GM19468 (cell line): Measurements from ENCODE around the gene MRPS11.
"Not testable (repeated sequence)": the region's sequence is repeated elsewhere in the genome, so short reads cannot be mapped to it uniquely, and the experiment has no call there.

Experiments used
- ATAC-seq: cut with Tn5 transposase; IDR thresholded peaks from one replicate; pipeline ENCODE4 v1.9.1; 2021; ENCODE audit warnings: mild to moderate bottlenecking, moderate library complexity, moderate number of reproducible peaks; ENCODE audit not compliant: unreplicated experiment; ENCODE audit errors: extremely low read depth

Gene MRPS11

DNA sequence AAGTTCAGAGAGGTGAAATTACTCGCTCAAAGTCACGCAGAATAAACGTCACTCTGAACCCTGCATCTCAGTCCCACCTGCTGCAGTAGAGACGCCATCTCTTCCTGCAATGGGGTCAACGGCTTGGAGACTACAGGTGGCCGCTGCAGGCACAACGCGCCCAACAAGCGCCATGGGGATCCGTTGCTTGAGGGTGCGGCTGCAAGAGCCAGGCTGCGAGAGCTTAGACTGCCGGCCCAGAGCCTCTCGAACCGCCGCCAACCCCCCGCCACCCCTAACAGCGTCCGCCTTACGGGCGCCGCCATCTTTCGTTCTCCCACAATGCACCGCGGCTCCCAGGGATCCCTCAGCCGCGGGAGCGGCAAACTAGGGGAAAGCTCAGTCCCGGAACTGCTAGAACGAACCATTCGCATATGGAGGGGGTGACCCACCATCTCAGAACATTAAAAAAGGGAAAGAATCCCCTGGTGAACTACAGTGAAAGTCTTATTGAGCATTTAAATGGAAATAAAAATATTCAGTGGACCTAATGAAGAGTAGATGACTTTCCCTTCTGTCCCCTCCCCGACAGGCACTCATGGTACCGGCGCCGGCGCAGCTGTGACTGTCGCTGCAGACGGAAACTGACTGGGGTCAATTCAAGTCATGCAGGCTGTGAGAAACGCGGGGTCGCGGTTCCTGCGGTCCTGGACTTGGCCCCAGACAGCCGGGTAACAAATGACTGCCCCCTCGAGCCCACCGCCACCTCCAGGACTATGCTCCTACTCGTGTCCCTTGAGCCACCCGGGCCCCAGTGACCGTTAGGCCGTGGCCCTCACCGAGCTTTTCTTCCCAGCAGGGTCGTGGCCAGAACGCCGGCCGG lies at the start of gene MRPS11, which contains the start of gene MRPL46:
TSS of gene MRPS11 (plus strand) at position 636 of the 862 bp plus-strand sequence. CDS start at position 646, 10 bp downstream.
TSS of gene MRPL46 (minus strand) at position 316 of the 862 bp plus-strand sequence. CDS start at position 305, 11 bp downstream.
- peak; percentile 71 for ATAC-seq

DNA sequence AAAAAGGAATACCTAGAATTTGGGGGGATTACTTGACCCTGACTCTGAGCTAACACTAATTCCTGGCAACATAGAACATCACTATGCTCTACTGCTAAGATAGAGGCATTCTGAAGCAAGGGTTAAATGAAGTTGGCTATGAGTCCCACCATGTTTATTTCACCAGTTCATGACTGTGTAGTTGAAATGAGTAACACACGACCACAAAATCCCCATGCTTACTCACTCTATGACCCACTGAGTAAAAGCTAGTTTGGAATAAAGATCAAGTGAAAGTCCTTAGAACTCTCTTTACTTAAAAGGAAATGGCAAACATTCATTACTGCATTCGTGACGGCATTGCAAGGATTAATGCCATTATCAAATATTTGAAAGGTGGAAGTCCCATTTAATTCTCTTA lies 47.7 kb upstream of the MRPS11 start:
- ATAC-seq = no peak

GRCh38 chr15:88423331-88423730 lies 44.2 kb upstream of the MRPS11 start:
- no peak for ATAC-seq

- ATAC-seq = no peak
Measured at GRCh38 chr15:88426304-88426703, 41.2 kb upstream of the MRPS11 start.

DNA sequence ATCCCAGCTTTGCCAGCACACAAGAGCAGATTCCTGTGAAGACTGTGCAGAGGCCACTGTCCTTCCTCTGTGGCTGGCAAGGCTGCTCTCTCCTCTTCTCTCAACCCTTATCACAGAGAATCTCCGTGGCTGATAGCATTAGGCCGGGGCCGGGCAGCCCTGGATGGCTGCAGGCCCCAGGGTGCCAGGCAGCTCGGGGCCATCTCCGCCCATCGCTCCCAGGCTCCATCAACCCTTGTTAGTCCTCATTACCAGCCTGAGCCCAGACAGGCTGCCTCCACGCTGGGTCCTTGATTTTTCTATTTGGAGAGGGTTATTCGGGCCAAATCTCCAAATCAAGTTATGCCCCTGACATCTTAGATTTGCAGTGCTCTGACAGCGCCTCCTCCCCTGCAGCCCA lies 39.5 kb upstream of the MRPS11 start:
- ATAC-seq = no peak

DNA sequence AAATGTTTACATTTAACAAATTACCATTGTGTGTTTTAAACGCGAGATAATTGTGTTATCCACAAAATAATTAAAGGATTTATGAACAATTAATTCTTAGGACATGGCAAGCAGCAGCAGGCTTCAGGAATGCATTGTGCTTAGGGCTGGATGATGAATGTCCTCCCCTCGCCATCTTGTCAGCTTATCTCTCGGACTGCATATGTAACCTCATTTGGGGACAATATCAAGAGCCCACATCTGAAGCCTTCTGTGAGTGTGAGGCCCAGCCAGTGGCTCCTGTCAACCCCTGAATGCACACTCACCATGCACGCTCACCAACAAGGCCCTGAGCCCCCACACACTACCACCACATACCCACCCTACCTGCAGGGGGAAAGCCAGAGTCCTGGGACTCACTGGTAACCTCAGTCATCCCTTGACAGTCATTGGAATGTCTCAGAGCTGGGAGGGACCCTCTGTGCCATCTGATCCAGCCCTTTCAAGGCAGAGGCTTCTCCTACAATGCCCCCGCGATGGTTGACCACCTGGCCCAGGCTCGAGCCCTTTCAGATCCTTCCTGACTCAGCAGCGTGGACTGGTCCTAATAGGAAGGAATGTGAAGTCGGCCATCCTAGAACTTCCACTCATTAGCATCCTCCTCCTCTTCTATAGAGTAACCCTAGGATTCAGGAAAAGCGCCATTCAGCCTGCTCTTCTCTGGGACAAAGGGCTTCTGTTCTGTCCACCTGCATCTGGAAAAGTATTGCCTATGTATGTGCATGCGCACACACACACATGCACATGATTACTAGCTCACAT lies 38.5 kb upstream of the MRPS11 start:
- no peak for ATAC-seq

DNA sequence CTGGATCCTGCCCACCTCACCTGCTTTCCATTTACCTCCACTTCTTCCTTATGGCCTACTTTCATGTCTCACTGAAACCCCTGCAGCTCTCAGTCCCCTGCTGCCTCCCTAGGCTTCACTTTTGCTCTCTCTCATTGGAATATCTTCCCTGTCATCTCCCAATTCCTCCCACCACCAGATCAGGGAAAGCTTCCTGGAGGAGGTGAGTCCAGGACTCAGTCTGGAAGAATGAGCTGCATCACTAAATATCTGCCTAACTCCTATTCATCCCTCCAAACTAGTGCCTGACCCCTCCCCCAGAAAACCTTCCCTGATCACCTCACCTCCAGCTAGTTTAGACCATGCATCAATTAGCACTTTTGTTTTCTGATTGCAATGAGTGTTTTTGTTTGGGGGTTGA lies 37.5 kb upstream of the MRPS11 start:
- no peak for ATAC-seq

GRCh38 chr15:88431441-88431840 lies 36.1 kb upstream of the MRPS11 start:
- no peak for ATAC-seq

- ATAC-seq = no peak
Measured at GRCh38 chr15:88433046-88433685, 34.3 kb upstream of the MRPS11 start.

- not testable (repeated sequence) for ATAC-seq
Measured at GRCh38 chr15:88434106-88434505, 33.4 kb upstream of the MRPS11 start.

DNA sequence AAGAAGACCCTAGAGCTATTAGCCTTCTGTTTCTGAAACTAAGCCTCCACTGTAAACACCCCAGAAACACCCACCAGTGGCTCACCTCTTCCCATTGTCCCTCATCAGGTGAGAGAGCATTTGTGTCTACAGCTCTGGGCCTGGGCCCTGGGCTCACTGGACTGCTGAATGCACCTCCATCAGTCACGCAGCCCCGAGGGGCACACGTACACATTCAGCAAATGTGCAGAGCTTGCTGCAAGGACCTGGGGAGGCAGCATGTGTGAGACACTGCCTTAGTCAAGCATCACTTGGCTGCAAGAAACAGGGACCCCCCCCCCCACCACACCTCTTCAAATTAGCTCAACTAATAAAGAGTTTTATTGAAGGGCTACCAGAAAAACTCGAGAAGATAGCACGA lies 29.3 kb upstream of the MRPS11 start:
- ATAC-seq = no peak

- no peak for ATAC-seq
Measured at GRCh38 chr15:88440021-88440420, 27.5 kb upstream of the MRPS11 start.

- no peak for ATAC-seq
Measured at GRCh38 chr15:88441076-88441730, 26.3 kb upstream of the MRPS11 start.

- no peak for ATAC-seq
Measured at GRCh38 chr15:88447206-88447605, 20.3 kb upstream of the MRPS11 start.

DNA sequence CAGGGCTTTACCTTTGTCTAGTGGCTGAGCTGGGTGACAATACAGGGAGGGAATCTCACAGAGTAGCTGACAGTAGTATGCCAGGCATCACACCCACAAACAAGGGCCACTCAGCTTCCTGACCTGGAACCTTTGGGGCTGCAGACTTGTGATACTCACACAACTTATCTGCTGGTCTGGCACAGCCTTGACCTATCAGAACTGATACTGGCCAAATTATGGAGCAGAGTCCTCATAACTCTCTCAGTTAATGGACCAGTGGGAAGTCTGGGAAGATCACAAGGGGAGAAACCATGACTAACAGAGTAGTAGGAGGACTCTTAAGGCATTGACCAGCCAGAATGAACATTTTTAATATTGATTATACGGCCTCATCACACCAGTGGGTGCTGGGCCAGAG lies 19.8 kb upstream of the MRPS11 start:
- ATAC-seq = no peak

DNA sequence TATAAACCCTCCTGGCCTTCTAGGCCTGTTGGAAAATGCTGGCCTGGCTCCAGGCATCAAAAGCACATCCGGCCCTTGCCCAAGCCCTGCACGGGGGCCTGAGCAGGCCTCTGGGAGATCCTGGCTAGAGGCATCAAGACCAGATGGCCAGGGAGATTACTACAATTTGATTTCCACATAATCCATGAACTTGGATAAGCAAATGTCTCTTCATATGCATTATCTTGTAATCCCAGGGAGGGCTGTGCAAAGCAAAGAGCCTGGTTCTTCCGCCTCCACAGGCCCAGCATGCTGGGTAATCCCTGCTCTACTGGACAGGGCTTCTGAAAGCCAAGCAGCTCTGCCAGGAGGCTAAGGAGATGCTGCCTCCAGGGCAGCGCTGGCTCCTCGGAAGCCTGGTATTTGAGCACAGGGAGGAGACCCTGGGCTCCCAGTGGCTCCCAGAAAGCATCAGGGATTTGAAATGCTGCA lies 18.5 kb upstream of the MRPS11 start:
- ATAC-seq = no peak

DNA sequence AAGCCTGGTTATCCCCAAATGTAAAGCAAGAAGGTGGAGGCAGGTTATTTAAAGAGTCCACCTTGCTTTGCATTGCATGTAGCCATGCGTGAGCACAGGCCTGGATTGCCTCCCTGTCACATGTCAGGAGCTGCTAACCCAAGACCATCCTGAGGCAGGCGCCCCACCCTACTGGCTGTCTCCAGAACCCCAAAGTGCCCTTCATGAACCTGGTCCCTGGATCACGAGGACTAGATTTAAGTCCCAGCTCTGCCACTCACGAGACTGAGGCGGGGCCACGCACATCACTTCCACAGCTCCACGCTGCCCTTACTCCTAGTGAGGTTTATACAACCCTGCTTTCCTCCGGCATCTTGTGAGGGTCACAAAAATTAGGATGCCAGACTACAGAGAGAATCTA lies 17.9 kb upstream of the MRPS11 start:
- ATAC-seq = no peak

DNA sequence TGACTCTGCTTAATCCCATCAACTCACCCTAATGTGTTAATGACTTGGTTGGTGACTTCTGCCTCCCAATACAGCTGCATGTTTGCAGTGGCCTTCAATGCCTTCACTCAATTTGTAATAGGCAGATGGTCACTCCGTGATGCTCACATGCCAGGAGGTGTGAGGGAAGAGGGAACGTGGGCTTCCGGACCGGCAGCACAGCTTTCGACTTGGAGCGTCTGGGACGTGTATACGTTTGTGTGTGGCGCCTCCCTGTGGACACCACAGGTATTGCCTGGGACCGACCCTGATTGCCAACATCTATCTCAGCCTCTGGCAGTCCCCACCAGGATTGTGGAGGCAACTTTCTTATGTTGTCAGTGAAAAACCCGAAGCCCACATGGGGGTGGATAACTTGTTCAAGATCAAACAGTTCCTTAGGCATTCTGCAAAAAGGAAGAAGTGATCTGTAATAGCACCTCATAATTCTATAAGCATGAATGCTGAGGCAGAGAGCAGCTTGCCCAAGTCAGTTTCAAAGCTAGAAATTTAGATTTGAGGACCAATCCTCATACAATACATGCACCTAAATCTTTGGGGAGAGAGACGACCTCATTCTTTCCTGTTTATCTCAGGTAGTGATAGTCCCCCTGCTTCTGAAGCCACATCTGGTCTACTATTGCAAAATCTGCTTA lies 17.2 kb upstream of the MRPS11 start:
- ATAC-seq = no peak

GRCh38 chr15:88453651-88454050 lies 13.9 kb upstream of the MRPS11 start:
- ATAC-seq = no peak

DNA sequence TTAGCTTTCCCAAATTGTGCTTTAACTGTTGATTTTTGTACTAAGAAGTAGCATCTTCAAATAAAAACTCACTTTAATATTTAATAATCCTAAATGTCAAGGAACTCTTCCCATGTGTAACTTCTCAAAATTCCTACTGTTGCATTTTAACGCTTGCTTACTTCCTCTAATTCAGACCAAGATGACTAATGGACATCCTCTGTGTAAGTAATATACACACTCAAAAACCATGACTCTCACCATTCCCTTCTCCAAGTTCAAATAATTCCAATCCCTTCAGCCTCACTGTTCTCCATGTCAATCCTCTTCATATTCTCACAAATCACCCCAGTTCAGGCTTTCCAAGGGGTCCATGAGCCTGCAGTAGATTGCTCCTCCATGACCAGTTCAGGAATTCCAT lies 13.3 kb upstream of the MRPS11 start:
- no peak for ATAC-seq
